Heart right ventricle (tissue), 16 donors: ENCODE results near the gene PLPP4. TPM values are rescaled to one million over a fixed set of nuclear protein-coding genes. Genes with fewer than 3 reads are reported as not detected.

Source experiments
- ATAC-seq, 8 donors: fragments of 200-7000 bp; cut with Tn5 transposase; one replicate each; pipeline ENCODE4 v1.9.1; 2020; ENCODE audit warnings: mild to moderate bottlenecking in 8 of 8, moderate library complexity in 8 of 8, moderate number of reproducible peaks in 1 of 8
- DNase-seq, 2 donors: peaks; one replicate each; pipeline ENCODE4 v3.0.0-alpha.2; 2020
- H3K27ac ChIP-seq, 10 donors: fragments of 200-600 bp; sonication (generic) in 2 of 10; one replicate each; pipeline versions ENCODE4 v1.5.0 to v1.8.0; 2020 to 2022; ENCODE audit warnings: mild to moderate bottlenecking in 3 of 10
- H3K27me3 ChIP-seq, 7 donors: fragments of 200-600 bp; one replicate each; pipeline ENCODE4 v1.8.0; 2021 to 2022; ENCODE audit warnings: mild to moderate bottlenecking in 2 of 7
- H3K36me3 ChIP-seq, 9 donors: fragments of 200-600 bp; sonication (generic) in 1 of 9; one replicate each; pipeline versions ENCODE4 v1.5.0 to v1.8.0; 2020 to 2022; ENCODE audit warnings: mild to moderate bottlenecking in 2 of 9
- H3K4me1 ChIP-seq, 9 donors: fragments of 200-600 bp; sonication (generic) in 1 of 9; one replicate each; pipeline versions ENCODE4 v1.5.0 to v1.8.0; 2020 to 2022; ENCODE audit warnings: mild to moderate bottlenecking in 4 of 9
- H3K4me3 ChIP-seq, 10 donors: fragments of 200-600 bp; sonication (generic) in 2 of 10; one replicate each; pipeline versions ENCODE4 v1.5.0 to v1.8.0; 2020 to 2022; ENCODE audit warnings: mild to moderate bottlenecking in 7 of 10, moderate library complexity in 2 of 10
- H3K9me3 ChIP-seq, 11 donors: fragments of 200-600 bp in 10 of 11; sonication (generic) in 2 of 11; one replicate each; pipeline versions ENCODE4 v1.5.0 to v1.8.0; 2013 to 2022; ENCODE audit warnings: mild to moderate bottlenecking in 2 of 11, control low read depth in 1 of 11, moderate library complexity in 1 of 11
- WGBS, 2 donors: extraction: QIAGEN DNeasy Blood & Tissue Kit; methylation state at CpG; one replicate each; pipeline ENCODE4 v1.1.7; 2013; ENCODE audit warnings: inconsistent platforms in 1 of 2; 5-methylcytosine and 5-hydroxymethylcytosine counted together
- intact Hi-C, 10 donors: fragments of 100-400 bp; cut with DNase I; formaldehyde crosslinking; loops; one replicate each; pipeline versions ENCODE4 v1.11.1 to v1.14.2; 2022
- polyA plus RNA-seq, 2 donors: library from polyadenylated mRNA; stranded (reverse); fragments of 200-250 nt; gene quantifications; one replicate each; pipeline ENCODE4 v1.2.3, GENCODE V29; 2013
- total RNA-seq, 10 donors: library from RNA; stranded (reverse); fragmentation: NEBNext Ultra II Directional in 3 of 10; extraction: Animal tissue kit (Norgen Biotek cat#: 25700) in 3 of 10; gene quantifications; one replicate each; pipeline versions ENCODE4 v1.2.1 to v1.2.4, GENCODE V29; 2021 to 2023
- TF ChIP-seq, protein P1 (sequence below), 9 donors: fragments of 200-600 bp; sonication (generic) in 2 of 9; IDR thresholded peaks; one replicate each; pipeline versions ENCODE4 v1.5.0 to v1.8.0; 2021 to 2022; ENCODE audit warnings: antibody characterized with exemption in 9 of 9, mild to moderate bottlenecking in 5 of 9, moderate library complexity in 1 of 9
- donor health status: Arrhythmogenic right ventricular cardiomyopathy.
- donor health status: ischemic (EF 13 %, LVEDD 7.1; RV severe dilation, severe dysfunction).
- donor health status: healthy with polysubstance abuse.
- donor health status: DM: no; HTN: yes; CAD: no.
- donor health status: DM: no; HTN: no; CAD: no.
- donor health status: ischemic (EF 25% LVEDD 6.9; RV normal size, moderate dysfunction).
- donor health status: ischemic (EF 25% LVEDD 5.7; RV mildly dilated, moderate dysfunction).
- donor health status: healthy.
- donor health status: DM: yes; HTN: yes; CAD: no.
- donor health status: Ischemic cardiomyopathy.
- donor health status: ischemic (EF 35%, LVEDD 5.7; RV mildly dilated, moderate dysfunction).
- donor health status: nonischemic (EF 11% LVEDD 7.7; RV severe dilation, severe dysfunction).
- donor health status: DM: yes; HTN: yes; CAD: no.
- donor health status: PGD.
- donor health status: ischemic (EF 29% LVEDD 5.4; RV normal size, mild dysfunction).
- donor health status: nonischemic (EF 23%, LVEDD 6.1; RV moderate dilation, normal function).

PLPP4 gene
- total and polyA plus RNA-seq, 12 donors = not detected

DNA sequence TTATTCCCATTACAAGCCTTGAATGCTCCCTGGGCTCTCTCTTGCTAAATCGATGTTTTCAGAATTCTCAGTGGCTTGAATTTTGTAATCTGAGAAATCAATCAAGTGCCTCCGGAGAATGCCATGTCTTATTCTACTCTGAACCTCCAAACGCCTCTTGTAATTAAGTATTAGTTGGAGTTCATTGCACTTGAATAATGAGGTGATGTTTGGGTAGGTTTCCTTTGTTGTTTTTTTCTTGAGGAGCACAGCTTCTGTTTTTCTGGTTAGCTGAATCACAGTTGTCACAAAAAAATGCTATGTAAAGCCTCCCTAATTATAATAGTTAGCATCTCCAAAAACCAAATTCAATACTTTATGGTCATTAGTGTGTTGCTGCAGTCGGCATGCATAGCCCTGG is 100.3 kb downstream of the PLPP4 start:
- Histone ChIP-seq H3K4me1 (no peaks in the 10 kb centered on the region), H3K36me3 (no peaks in the 10 kb centered on the region), H3K4me3 (no peak overlapping the region), H3K9me3 (peaks cover 0 to 27% (median 11%) of the 10 kb centered on the region in 11 donors), H3K27ac (no peak overlapping the region), H3K27me3 (peaks cover 0 to 3% (median 0%) of the 10 kb centered on the region in 7 donors)
- DNase-seq = no peak
- no peak for ATAC-seq
- intact Hi-C loops = no loop called here
- WGBS, 2 donors = 60 to 62% methylated on average over 4 of the region's 4 CpGs
- TF ChIP-seq, protein P1, sequence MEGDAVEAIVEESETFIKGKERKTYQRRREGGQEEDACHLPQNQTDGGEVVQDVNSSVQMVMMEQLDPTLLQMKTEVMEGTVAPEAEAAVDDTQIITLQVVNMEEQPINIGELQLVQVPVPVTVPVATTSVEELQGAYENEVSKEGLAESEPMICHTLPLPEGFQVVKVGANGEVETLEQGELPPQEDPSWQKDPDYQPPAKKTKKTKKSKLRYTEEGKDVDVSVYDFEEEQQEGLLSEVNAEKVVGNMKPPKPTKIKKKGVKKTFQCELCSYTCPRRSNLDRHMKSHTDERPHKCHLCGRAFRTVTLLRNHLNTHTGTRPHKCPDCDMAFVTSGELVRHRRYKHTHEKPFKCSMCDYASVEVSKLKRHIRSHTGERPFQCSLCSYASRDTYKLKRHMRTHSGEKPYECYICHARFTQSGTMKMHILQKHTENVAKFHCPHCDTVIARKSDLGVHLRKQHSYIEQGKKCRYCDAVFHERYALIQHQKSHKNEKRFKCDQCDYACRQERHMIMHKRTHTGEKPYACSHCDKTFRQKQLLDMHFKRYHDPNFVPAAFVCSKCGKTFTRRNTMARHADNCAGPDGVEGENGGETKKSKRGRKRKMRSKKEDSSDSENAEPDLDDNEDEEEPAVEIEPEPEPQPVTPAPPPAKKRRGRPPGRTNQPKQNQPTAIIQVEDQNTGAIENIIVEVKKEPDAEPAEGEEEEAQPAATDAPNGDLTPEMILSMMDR (IDR thresholded peaks at IDR 0.05) = no peak

DNA sequence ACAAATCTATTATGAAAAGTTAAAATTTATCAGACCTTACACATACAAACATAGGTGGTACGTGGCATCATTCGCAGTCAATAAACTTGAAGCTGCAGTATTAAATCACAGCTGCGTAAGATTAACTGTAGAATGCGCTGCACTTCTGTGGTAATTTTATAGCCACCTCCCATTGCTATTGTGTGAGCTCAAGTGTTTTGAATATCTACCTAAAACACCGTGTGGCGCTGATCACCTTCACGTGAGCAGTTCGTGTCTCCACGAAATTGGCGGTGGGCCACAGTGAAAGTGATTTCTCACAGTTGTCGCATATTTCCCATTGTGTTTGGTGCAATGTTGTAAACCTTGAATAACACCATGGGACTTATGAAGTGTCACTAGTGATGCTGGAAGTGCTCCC is 102.8 kb downstream of the PLPP4 start:
- no peak overlapping the region for H3K4me3 ChIP-seq
- WGBS, 2 donors = 88 to 91% methylated on average over 11 of the region's 11 CpGs
- H3K4me1 ChIP-seq = no peaks in the 10 kb centered on the region
- H3K36me3 ChIP-seq = no peaks in the 10 kb centered on the region
- DNase-seq (no peak), ATAC-seq (no peak)
- TF ChIP-seq, protein P1 (IDR thresholded peaks at IDR 0.05) = no peak
- H3K9me3 ChIP-seq = peaks cover 0 to 6% (median 0%) of the 10 kb centered on the region in 11 donors
- peaks cover 0 to 3% (median 0%) of the 10 kb centered on the region in 7 donors for H3K27me3 ChIP-seq
- intact Hi-C loops = no loop called here
- no peak overlapping the region for H3K27ac ChIP-seq

- intact Hi-C loops = no loop called here
- peaks cover 0 to 3% (median 0%) of the 10 kb centered on the region in 7 donors for H3K27me3 ChIP-seq
- H3K4me1 ChIP-seq = no peaks in the 10 kb centered on the region
- DNase-seq = no peak
- TF ChIP-seq, protein P1 (IDR thresholded peaks at IDR 0.05) = no peak
- no peak overlapping the region for H3K4me3 ChIP-seq
- no peaks in the 10 kb centered on the region for H3K36me3 ChIP-seq
- H3K27ac ChIP-seq = no peak overlapping the region
- ATAC-seq = no peak
- no peaks in the 10 kb centered on the region for H3K9me3 ChIP-seq
- WGBS, 2 donors = 95 to 96% methylated on average over 9 of the region's 9 CpGs
Measured at GRCh38 chr10:120562956-120563355, 105.9 kb downstream of the PLPP4 start.

GRCh38 chr10:120570418-120570817 is 113.4 kb downstream of the PLPP4 start:
- Histone ChIP-seq H3K4me1 (no peaks in the 10 kb centered on the region), H3K36me3 (no peaks in the 10 kb centered on the region), H3K27ac (no peak overlapping the region), H3K9me3 (no peaks in the 10 kb centered on the region), H3K4me3 (no peak overlapping the region), H3K27me3 (peaks cover 0 to 3% (median 0%) of the 10 kb centered on the region in 7 donors)
- DNase-seq = no peak
- WGBS, 2 donors = 87% methylated on average over 2 of the region's 2 CpGs
- TF ChIP-seq, protein P1 (IDR thresholded peaks at IDR 0.05) = no peak
- no peak for ATAC-seq
- intact Hi-C loops = no loop called here
